Measurements from ENCODE around the gene SCPEP1. TPM values are rescaled to one million over a fixed set of nuclear protein-coding genes. Genes with fewer than 3 reads are reported as not detected.

SCPEP1 gene
- total RNA-seq, 1 donor from 2014 or later, result 69.5 TPM

DNA sequence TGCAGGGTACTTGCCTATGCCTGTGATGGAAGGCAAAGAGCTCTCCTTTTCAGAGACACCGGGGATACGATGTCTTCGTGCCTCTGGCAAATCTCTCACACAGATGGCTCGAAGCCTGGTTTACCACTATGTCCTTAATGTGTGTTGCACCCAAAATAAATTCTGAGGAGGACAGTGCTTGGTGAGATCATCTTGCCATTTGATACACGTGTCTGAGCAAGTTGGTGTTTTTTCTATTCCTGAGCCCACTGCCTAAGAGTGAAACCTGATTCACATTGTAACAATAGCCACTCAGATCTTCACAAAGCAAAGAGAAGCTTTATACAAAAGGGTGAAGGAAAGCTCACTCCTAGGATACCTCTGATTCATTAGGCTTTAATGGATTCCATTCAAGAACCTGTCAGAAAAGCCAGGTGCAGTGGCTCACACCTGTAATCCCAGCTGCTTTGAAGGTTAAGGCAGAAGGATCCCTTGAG is 74.0 kb downstream of the SCPEP1 start:
- no peak for DNase-seq (ENCODE audit: extremely low spot score in 2 of 2)
- peak in 1 of 2 donors; percentile 20 for TF ChIP-seq POLR2AphosphoS5 (IDR thresholded peaks at IDR 0.05; ENCODE audit: insufficient read depth in 1 of 2, low read depth in 1 of 2)
- TF ChIP-seq, protein P1, sequence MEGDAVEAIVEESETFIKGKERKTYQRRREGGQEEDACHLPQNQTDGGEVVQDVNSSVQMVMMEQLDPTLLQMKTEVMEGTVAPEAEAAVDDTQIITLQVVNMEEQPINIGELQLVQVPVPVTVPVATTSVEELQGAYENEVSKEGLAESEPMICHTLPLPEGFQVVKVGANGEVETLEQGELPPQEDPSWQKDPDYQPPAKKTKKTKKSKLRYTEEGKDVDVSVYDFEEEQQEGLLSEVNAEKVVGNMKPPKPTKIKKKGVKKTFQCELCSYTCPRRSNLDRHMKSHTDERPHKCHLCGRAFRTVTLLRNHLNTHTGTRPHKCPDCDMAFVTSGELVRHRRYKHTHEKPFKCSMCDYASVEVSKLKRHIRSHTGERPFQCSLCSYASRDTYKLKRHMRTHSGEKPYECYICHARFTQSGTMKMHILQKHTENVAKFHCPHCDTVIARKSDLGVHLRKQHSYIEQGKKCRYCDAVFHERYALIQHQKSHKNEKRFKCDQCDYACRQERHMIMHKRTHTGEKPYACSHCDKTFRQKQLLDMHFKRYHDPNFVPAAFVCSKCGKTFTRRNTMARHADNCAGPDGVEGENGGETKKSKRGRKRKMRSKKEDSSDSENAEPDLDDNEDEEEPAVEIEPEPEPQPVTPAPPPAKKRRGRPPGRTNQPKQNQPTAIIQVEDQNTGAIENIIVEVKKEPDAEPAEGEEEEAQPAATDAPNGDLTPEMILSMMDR (IDR thresholded peaks at IDR 0.05), result no peak
- Histone ChIP-seq H3K9me3 (no peaks in the 10 kb centered on the region), H3K4me1 (peaks cover 8% of the 10 kb centered on the region), H3K36me3 (no peaks in the 10 kb centered on the region), H3K27ac (no peak overlapping the region), H3K4me3 (no peak overlapping the region), H3K27me3 (no peaks in the 10 kb centered on the region)
- intact Hi-C loops (cut with DNase I), result no loop called here

Other genes with a start within 250 kb of the SCPEP1 start
- 2.7 TPM for gene C17orf67, start 144.2 kb upstream of the SCPEP1 start, total RNA-seq
- gene DGKE, start 144.0 kb upstream of the SCPEP1 start, total RNA-seq, result 13.0 TPM
- 70.0 TPM for gene TRIM25, start 64.1 kb upstream of the SCPEP1 start, total RNA-seq
- gene COIL, start 17.1 kb upstream of the SCPEP1 start, total RNA-seq, result 9.8 TPM
- 94.3 TPM for gene AKAP1, start 107.1 kb downstream of the SCPEP1 start, total RNA-seq